ENCODE data around the gene COLGALT1. TPM values are rescaled to one million over a fixed set of nuclear protein-coding genes. Genes with fewer than 3 reads are reported as not detected.
"Not testable (repeated sequence)": the region's sequence is repeated elsewhere in the genome, so short reads cannot be mapped to it uniquely, and the experiment has no call there.

Gene COLGALT1
- total RNA-seq, 1 donor from 2014 or later: 80.3 TPM

- ATAC-seq (ENCODE audit: low read depth) (no peak), DNase-seq (no peak)
- POLR2A ChIA-PET: interaction anchor here (0.7 to 1.2 kb wide), 7 partner anchors 9 to 204 kb away, joined by 3 to 8 read pairs (median 4); partner anchors contain the start of gene PGLS
- intact Hi-C loops (cut with micrococcal nuclease): no loop called here
- Mint-ChIP-seq H3K27ac (peak overlapping the region; percentile 46), H3K36me3 (ENCODE audit: low read depth) (peaks cover 70% of the 10 kb centered on the region), H3K4me1 (peaks cover 29% of the 10 kb centered on the region), H3K4me3 (no peak overlapping the region), H3K27me3 (no peaks in the 10 kb centered on the region), H3K9me3 (no peaks in the 10 kb centered on the region)
- TF ChIP-seq CTCF (IDR thresholded peaks at IDR 0.05): no peak
- CTCF ChIA-PET: no interaction called here
Measured at GRCh38 chr19:17549085-17549740, 6.2 kb upstream of the COLGALT1 start.

GRCh38 chr19:17550076-17550667 is 5.3 kb upstream of the COLGALT1 start:
- peaks cover 63% of the 10 kb centered on the region for H3K36me3 Mint-ChIP-seq (ENCODE audit: low read depth)
- no peaks in the 10 kb centered on the region for H3K9me3 Mint-ChIP-seq
- H3K27me3 Mint-ChIP-seq: no peaks in the 10 kb centered on the region
- TF ChIP-seq CTCF (IDR thresholded peaks at IDR 0.05): no peak
- H3K27ac Mint-ChIP-seq: no peak overlapping the region
- POLR2A ChIA-PET: interaction anchor here (0.7 to 1.6 kb wide), 6 partner anchors 10 to 203 kb away, joined by 3 to 8 read pairs (median 4); partner anchors contain the start of gene PGLS
- CTCF ChIA-PET: interaction anchor here (1.5 kb wide), 1 partner anchor 54 kb away, joined by 3 read pairs; no protein-coding TSS in a partner anchor
- no peak for DNase-seq
- H3K4me3 Mint-ChIP-seq: no peak overlapping the region
- intact Hi-C loops (cut with micrococcal nuclease): loop anchor here (10.0 kb wide), 1 partner anchor 305 kb away; the partner anchor contains the start of gene RPL18A
- peaks cover 27% of the 10 kb centered on the region for H3K4me1 Mint-ChIP-seq
- ATAC-seq (ENCODE audit: low read depth): no peak

GRCh38 chr19:17552735-17553134 is 2.7 kb upstream of the COLGALT1 start:
- Mint-ChIP-seq H3K4me1 (peaks cover 27% of the 10 kb centered on the region), H3K27ac (peak overlapping the region; percentile 50), H3K36me3 (ENCODE audit: low read depth) (peaks cover 48% of the 10 kb centered on the region)
- H3K27me3 Mint-ChIP-seq; H3K4me3 Mint-ChIP-seq; DNase-seq; H3K9me3 Mint-ChIP-seq; ATAC-seq (ENCODE audit: low read depth): not testable (repeated sequence)
- ChIA-PET POLR2A (interaction anchor here (0.8 to 3.8 kb wide), 11 partner anchors 8 to 1366 kb away, joined by 3 to 31 read pairs (median 8); partner anchors contain the start of genes COPE, DDX49 and PGLS), CTCF (interaction anchor here (2.3 kb wide), 1 partner anchor 57 kb away, joined by 8 read pairs; no protein-coding TSS in a partner anchor)
- intact Hi-C loops (cut with micrococcal nuclease): loop anchor here (10.0 kb wide), 1 partner anchor 302 kb away; the partner anchor contains the start of gene RPL18A

- Mint-ChIP-seq H3K27me3 (no peaks in the 10 kb centered on the region), H3K27ac (peak overlapping the region; percentile 61), H3K4me1 (peaks cover 27% of the 10 kb centered on the region), H3K36me3 (ENCODE audit: low read depth) (peaks cover 43% of the 10 kb centered on the region), H3K4me3 (no peak overlapping the region), H3K9me3 (no peaks in the 10 kb centered on the region)
- TF ChIP-seq CTCF (IDR thresholded peaks at IDR 0.05): no peak
- POLR2A ChIA-PET: interaction anchor here (0.6 to 3.8 kb wide), 15 partner anchors 9 to 1366 kb away, joined by 3 to 31 read pairs (median 6); partner anchors contain the start of genes COPE, DDX49 and PGLS
- CTCF ChIA-PET: interaction anchor here (0.6 to 2.3 kb wide), 2 partner anchors 35 to 57 kb away, joined by 4 to 8 read pairs; no protein-coding TSS in a partner anchor
- ATAC-seq (ENCODE audit: low read depth): no peak
- intact Hi-C loops (cut with micrococcal nuclease): loop anchor here (10.0 kb wide), 1 partner anchor 302 kb away; the partner anchor contains the start of gene RPL18A
- no peak for DNase-seq
Measured at GRCh38 chr19:17553256-17553655, 2.2 kb upstream of the COLGALT1 start.

GRCh38 chr19:17554968-17555479 is 425 bp upstream of the COLGALT1 start:
- no peak for TF ChIP-seq CTCF (IDR thresholded peaks at IDR 0.05)
- intact Hi-C loops (cut with micrococcal nuclease): loop anchor here (1.0 to 10.0 kb wide), 6 partner anchors 16 to 300 kb away; partner anchors contain the start of gene RPL18A
- peak overlapping the region; percentile 75 for H3K27ac Mint-ChIP-seq
- ChIA-PET POLR2A (interaction anchor here (0.6 to 3.8 kb wide), 14 partner anchors 9 to 773 kb away, joined by 3 to 31 read pairs (median 9); partner anchors contain the start of gene PGLS), CTCF (interaction anchor here (1.1 to 2.3 kb wide), 2 partner anchors 26 to 59 kb away, joined by 3 to 8 read pairs; no protein-coding TSS in a partner anchor)
- DNase-seq (no peak), ATAC-seq (ENCODE audit: low read depth) (peak; percentile 12)
- peak overlapping the region; percentile 70 for H3K4me3 Mint-ChIP-seq
- no peaks in the 10 kb centered on the region for H3K27me3 Mint-ChIP-seq
- peaks cover 38% of the 10 kb centered on the region for H3K36me3 Mint-ChIP-seq (ENCODE audit: low read depth)
- peaks cover 22% of the 10 kb centered on the region for H3K4me1 Mint-ChIP-seq
- H3K9me3 Mint-ChIP-seq: no peaks in the 10 kb centered on the region

Data from activated B cell treated with CpG ODN at 0.5 μM for 24 hours (primary cell).